C4-2B (cell line): ENCODE data around the gene ZNF804A.

Source experiments
- H3K27ac ChIP-seq: fragments of 450-650 bp; 2 replicates; pipeline ENCODE4 v1.5.1; 2017
- ZFX ChIP-seq: fragments of 450-650 bp; IDR thresholded peaks from 2 replicates; pipeline ENCODE4 v1.6.1; 2017
- TF ChIP-seq, protein P1 (sequence below): fragments of 450-650 bp; conservative IDR thresholded peaks from 2 replicates; pipeline ENCODE4 v1.5.1; 2017; ENCODE audit warnings: mild to moderate bottlenecking

ZNF804A gene

DNA sequence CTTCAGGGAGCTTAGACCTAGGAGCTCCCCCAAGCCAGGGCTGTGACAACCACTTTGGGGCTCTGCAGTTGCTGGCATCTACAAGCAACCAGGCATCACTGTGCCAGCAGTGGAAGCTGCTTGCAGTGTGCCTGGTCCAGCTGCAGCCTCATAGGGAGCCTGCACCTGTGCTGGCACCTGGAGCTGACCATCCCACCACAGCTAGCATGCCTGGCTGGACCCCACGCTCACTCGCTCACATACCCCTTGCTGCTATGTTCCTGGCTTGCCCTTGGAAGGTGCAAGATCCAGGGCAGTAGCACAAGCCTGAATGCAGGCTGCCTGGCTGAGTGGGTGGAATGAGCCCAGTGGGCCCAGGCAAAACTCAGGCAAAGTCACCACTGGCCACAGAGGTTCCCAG, 82.5 kb downstream of the ZNF804A start:
- TF ChIP-seq, protein P1, sequence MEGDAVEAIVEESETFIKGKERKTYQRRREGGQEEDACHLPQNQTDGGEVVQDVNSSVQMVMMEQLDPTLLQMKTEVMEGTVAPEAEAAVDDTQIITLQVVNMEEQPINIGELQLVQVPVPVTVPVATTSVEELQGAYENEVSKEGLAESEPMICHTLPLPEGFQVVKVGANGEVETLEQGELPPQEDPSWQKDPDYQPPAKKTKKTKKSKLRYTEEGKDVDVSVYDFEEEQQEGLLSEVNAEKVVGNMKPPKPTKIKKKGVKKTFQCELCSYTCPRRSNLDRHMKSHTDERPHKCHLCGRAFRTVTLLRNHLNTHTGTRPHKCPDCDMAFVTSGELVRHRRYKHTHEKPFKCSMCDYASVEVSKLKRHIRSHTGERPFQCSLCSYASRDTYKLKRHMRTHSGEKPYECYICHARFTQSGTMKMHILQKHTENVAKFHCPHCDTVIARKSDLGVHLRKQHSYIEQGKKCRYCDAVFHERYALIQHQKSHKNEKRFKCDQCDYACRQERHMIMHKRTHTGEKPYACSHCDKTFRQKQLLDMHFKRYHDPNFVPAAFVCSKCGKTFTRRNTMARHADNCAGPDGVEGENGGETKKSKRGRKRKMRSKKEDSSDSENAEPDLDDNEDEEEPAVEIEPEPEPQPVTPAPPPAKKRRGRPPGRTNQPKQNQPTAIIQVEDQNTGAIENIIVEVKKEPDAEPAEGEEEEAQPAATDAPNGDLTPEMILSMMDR = no peak
- TF ChIP-seq ZFX = no peak
- no peak overlapping the region for H3K27ac ChIP-seq

DNA sequence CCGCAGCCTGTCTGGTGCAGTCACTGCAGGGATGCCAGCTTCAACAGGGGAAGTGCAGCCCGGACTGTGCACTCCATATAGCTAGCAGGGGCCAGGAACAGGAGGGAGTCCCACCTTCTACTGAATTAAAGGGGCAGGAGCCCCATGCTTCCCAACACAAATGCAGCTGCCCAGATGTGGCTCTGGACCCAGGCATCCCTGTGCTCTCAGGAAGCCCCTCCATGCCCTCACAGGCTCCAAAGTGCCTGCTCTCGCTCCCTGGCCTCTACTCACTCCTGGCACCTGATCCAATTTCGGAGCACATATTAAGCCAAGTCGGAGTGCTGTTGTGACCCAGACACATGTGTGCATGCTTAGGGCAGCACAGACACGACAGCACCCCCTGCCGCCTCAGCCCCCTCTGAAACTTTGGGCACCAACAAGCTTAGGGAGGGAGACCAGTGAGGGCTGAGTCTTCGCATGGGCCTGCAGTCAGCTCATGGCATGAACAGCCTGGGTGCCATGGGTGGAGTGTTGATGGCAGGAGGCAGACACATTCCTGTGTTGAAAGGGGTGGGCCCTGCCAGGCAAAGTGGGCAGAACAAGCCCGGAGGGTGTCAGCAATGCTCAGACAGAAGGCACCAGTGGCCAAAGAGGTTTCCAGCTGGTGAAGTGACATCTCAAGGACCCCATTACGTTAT, 83.5 kb downstream of the ZNF804A start:
- no peak overlapping the region for H3K27ac ChIP-seq
- TF ChIP-seq ZFX = no peak
- TF ChIP-seq, protein P1 = no peak

DNA sequence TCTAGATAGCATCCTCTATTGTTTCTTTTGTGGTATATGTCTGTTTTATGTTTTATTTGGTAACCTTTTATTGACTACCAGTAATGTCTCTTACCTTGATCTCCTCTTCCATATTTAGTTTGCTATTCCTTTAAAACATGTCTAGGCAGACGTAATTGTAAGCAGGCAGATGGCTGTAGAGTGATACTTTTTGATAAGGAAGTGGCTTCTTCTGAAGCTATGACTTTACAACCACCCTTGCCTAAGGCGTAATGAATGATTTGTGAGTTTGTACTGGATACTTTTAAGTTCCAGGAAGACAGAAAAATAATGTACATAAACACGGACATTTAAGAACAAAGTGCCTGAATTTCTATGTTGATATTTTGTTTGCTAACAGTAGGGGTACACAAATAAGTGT, 85.6 kb downstream of the ZNF804A start:
- no peak overlapping the region for H3K27ac ChIP-seq
- TF ChIP-seq, protein P1 = no peak
- TF ChIP-seq ZFX = no peak

DNA sequence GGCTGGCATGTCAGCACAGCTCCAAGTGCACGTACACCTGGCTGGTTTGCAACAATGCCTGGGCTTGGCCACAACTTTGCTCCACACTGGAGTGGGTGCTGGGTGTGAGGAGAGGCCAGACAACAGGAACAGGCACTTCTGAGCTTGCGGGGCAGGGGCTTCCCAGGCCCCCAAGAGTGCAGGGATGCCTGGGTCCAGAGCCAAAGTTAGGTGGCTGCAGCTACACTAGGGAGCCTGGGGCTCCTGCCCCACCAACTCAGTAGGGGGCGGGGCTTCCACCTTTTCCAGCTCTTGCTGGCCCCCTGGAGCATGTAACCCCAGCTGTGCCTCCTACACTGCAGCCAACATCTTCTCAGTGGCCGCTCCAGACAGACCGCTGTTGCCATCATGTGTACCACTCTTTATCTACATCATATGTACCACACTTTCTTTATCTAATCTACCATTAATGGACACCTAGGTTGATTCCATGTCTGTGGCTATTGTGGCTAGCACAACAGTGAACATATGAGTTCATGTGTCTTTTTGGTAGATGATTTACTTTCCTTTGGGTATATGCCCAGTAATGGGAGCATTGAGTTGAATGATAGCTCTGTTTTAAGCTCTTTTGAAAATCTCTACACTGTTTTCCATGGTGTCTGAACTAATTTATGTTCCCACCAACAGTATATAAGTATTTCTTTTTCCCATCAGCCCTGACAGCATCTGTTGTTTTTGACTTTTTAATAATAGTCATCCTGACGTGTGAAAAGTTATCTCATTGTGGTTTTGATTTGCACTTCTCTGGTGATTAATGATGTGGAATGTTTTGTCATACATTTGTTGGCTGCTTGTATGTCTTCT, 87.9 kb downstream of the ZNF804A start:
- no peak for TF ChIP-seq ZFX
- TF ChIP-seq, protein P1 = no peak
- no peak overlapping the region for H3K27ac ChIP-seq

DNA sequence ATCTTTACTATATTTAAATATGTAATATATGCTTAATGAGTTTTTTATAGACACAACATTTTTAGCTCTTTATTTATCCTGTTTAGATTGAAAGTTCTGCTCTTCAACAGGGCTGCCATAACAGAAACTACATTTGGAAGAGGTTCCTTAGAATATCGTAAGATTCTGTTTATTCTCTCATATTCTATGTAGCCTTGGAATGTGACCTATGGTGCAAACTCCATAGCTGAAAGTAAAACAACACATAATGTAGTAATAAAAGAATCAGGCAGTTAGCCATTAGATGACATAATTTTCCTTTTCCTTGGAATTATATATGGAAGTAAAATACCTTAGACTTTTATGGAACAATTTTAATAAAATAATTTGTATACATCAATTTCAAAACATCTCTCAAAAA, 91.3 kb downstream of the ZNF804A start:
- no peak overlapping the region for H3K27ac ChIP-seq
- no peak for TF ChIP-seq ZFX
- TF ChIP-seq, protein P1 = no peak

DNA sequence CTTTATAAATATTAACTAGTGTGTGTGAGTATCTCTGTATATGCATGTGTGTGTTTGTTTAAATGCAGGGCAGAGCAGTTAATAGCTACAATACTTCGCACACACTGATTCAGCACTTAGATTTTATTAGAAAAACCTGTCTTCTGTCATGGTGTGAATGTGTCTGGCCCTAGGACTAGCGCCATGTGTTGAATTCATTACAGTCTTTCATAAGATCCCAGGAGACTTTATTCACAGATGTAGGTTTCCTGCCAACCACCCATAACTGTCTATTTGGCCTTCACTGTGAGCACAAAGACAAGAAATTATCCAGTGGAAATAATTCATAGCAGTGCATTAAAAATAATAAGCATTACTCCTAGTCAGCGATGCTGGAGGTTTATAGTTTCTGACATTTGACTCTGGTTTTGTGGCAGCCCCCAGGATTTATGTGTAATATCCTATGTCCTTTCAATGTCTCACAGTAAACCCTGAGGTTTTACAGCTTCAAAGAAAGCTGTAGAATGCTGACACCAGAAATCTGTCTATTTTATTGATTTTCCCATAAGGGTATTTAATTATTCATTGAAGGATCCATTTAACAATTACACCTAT, 93.9 kb downstream of the ZNF804A start:
- no peak overlapping the region for H3K27ac ChIP-seq

More for the DNA sequence above, 93.9 kb downstream of the ZNF804A start:
- TF ChIP-seq ZFX = no peak
- TF ChIP-seq, protein P1 = no peak
